Upper lobe of right lung (tissue), 1 donor: ENCODE data around the gene CCS. TPM values are rescaled to one million over a fixed set of nuclear protein-coding genes. Genes with fewer than 3 reads are reported as not detected.

Source experiments
- ATAC-seq: fragments of 200-7000 bp; cut with Tn5 transposase; one replicate; pipeline ENCODE4 v1.9.1; 2020; ENCODE audit warnings: mild to moderate bottlenecking, moderate library complexity
- DNase-seq: peaks from one replicate; pipeline ENCODE4 v3.0.0-alpha.2; 2020
- H3K27ac ChIP-seq: fragments of 200-600 bp; one replicate; pipeline ENCODE4 v1.8.0; 2022
- H3K27me3 ChIP-seq: fragments of 200-600 bp; one replicate; pipeline ENCODE4 v1.8.0; 2022; ENCODE audit warnings: mild to moderate bottlenecking
- H3K36me3 ChIP-seq: fragments of 200-600 bp; one replicate; pipeline ENCODE4 v1.8.0; 2022
- H3K4me1 ChIP-seq: fragments of 200-600 bp; one replicate; pipeline ENCODE4 v1.8.0; 2022
- H3K4me3 ChIP-seq: fragments of 200-600 bp; one replicate; pipeline ENCODE4 v1.8.0; 2022; ENCODE audit warnings: mild to moderate bottlenecking
- H3K9me3 ChIP-seq: fragments of 200-600 bp; one replicate; pipeline ENCODE4 v1.8.0; 2022
- intact Hi-C: fragments of 100-400 bp; cut with DNase I; formaldehyde crosslinking; loops from one replicate; pipeline ENCODE4 v1.11.0; 2022
- total RNA-seq: library from RNA; stranded (reverse); fragmentation: NEBNext Ultra II Directional; extraction: Animal tissue kit (Norgen Biotek cat#: 25700); gene quantifications from one replicate; pipeline ENCODE4 v1.2.1, GENCODE V29; 2021
- TF ChIP-seq, protein P1 (sequence below): fragments of 200-600 bp; IDR thresholded peaks from one replicate; pipeline ENCODE4 v1.8.0; 2022; ENCODE audit warnings: antibody characterized with exemption
- donor health status: DM: no; HTN: yes; CAD: no; lungs with severe emphysema.

CCS gene
- total RNA-seq, 1 donor from 2014 or later, result 31.9 TPM

DNA sequence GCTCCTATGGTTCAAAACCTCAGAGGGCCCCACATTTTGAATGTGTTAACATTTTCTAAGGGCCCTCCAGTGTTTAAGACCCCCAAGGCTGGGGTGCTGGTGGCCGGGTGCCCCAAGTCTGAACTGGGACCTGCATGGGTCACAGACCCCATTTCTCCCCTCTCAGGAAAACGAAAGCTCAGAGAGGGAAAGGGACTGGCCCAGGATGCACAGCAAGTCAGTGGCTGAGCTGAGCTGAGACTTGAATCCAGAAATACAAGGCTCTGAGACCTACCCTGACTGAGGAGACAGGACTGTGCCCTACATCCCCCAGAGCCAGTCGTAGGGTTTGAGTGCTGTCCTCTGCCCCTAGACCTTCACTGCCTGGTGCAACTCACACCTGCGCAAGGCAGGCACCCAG lies 42.1 kb upstream of the CCS start:
- intact Hi-C loops, result no loop called here
- TF ChIP-seq, protein P1, sequence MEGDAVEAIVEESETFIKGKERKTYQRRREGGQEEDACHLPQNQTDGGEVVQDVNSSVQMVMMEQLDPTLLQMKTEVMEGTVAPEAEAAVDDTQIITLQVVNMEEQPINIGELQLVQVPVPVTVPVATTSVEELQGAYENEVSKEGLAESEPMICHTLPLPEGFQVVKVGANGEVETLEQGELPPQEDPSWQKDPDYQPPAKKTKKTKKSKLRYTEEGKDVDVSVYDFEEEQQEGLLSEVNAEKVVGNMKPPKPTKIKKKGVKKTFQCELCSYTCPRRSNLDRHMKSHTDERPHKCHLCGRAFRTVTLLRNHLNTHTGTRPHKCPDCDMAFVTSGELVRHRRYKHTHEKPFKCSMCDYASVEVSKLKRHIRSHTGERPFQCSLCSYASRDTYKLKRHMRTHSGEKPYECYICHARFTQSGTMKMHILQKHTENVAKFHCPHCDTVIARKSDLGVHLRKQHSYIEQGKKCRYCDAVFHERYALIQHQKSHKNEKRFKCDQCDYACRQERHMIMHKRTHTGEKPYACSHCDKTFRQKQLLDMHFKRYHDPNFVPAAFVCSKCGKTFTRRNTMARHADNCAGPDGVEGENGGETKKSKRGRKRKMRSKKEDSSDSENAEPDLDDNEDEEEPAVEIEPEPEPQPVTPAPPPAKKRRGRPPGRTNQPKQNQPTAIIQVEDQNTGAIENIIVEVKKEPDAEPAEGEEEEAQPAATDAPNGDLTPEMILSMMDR, result no peak
- peaks cover 6% of the 10 kb centered on the region for H3K4me1 ChIP-seq
- ATAC-seq (no peak), DNase-seq (no peak)
- H3K9me3 ChIP-seq, result no peaks in the 10 kb centered on the region
- no peak overlapping the region for H3K27ac ChIP-seq
- no peaks in the 10 kb centered on the region for H3K36me3 ChIP-seq
- H3K27me3 ChIP-seq, result no peaks in the 10 kb centered on the region
- H3K4me3 ChIP-seq, result no peak overlapping the region

DNA sequence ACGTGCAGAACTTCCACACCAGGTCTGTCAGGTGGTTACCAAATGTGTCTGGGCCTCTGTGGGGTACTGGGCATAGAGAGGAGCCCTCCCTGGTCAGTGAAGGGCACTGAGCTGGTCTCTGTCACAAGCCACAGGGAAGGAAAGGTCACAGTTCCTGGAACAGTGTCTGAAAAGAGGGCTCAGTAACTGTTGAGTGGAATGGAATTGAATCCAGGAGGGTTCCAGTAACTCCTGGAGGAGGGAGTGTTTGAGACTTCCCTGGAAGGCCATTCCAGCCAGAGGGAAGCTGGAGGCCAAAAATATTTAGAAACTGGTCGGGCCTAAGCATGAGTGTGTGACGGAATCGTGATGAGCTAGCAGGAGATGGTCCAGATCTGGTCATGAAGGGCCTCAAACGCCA lies 38.4 kb upstream of the CCS start:
- no peak overlapping the region for H3K27ac ChIP-seq
- H3K36me3 ChIP-seq, result no peaks in the 10 kb centered on the region
- H3K4me3 ChIP-seq, result no peak overlapping the region
- no peak for ATAC-seq
- peaks cover 5% of the 10 kb centered on the region for H3K27me3 ChIP-seq
- no peaks in the 10 kb centered on the region for H3K9me3 ChIP-seq
- H3K4me1 ChIP-seq, result peaks cover 7% of the 10 kb centered on the region
- intact Hi-C loops, result no loop called here
- TF ChIP-seq, protein P1, result no peak
- no peak for DNase-seq

DNA sequence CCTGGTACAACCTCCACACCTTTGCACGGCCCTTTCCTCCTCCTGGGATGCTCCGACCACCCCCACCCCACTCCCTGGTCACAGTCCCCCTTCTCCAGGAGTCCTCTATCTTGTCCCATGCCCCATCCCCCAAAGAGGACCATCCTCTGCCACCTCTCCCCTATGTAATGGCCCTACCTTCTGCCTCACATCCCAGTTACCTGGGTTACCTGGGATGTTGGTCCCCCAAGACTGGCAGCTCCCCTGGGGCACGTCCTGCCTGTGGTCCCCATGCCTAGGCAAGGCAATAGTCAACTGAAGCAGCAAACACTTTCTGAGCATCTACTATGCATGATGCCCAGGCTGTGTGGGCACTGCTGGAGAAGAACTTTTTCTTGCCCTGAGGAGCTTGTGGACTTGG lies 37.6 kb upstream of the CCS start:
- intact Hi-C loops, result no loop called here
- ATAC-seq (no peak), DNase-seq (no peak)
- Histone ChIP-seq H3K27ac (no peak overlapping the region), H3K4me3 (no peak overlapping the region), H3K4me1 (peaks cover 7% of the 10 kb centered on the region), H3K36me3 (no peaks in the 10 kb centered on the region), H3K9me3 (no peaks in the 10 kb centered on the region), H3K27me3 (peaks cover 5% of the 10 kb centered on the region)
- TF ChIP-seq, protein P1, result no peak

DNA sequence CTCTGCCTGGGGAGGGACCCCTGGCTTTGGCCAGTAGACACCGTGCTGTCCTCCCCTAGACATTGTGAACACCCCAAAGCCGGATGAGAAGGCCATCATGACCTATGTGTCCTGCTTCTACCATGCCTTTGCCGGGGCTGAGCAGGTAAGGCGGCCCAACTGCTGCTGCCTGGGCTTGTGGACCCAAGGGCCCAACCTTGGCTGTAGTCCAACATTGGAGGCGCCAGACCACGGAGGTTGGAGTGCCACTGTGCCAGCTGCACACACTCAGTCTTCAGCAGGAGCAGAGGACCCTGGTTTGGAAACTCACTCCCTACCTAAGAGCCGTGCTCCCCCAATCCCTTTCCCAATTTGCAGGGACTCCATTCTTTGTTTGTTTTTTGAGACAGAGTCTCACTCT lies 36.9 kb upstream of the CCS start:
- Histone ChIP-seq H3K4me1 (peaks cover 7% of the 10 kb centered on the region), H3K27ac (no peak overlapping the region), H3K36me3 (no peaks in the 10 kb centered on the region), H3K27me3 (peaks cover 5% of the 10 kb centered on the region), H3K9me3 (no peaks in the 10 kb centered on the region), H3K4me3 (no peak overlapping the region)
- intact Hi-C loops, result no loop called here
- DNase-seq, result no peak
- ATAC-seq, result no peak
- TF ChIP-seq, protein P1, result no peak

DNA sequence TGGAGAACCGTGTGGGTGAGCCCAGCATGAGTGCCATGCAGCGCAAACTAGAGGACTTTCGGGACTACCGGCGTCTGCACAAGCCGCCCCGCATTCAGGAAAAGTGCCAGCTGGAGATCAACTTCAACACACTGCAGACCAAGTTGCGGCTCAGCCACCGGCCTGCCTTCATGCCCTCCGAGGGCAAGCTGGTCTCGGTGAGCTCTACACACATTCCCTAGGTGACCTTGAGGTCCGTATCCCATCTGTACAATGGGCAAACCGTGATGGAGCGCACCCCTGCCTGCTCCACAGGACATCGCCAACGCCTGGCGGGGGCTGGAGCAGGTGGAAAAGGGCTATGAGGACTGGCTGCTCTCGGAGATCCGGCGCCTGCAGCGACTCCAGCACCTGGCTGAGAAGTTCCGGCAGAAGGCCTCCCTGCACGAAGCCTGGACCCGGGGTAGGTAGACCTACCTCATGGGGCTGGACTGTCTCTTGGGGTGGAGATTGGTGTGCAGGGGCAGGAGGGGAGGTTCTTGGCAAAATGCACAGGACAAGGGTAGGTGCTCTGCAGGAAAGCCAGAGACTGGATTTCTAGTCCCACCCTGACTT lies 35.2 kb upstream of the CCS start:
- DNase-seq (no peak), ATAC-seq (no peak)
- no peaks in the 10 kb centered on the region for H3K36me3 ChIP-seq
- H3K9me3 ChIP-seq, result no peaks in the 10 kb centered on the region
- no peak overlapping the region for H3K27ac ChIP-seq
- intact Hi-C loops, result no loop called here
- peaks cover 5% of the 10 kb centered on the region for H3K27me3 ChIP-seq
- TF ChIP-seq, protein P1, result no peak
- H3K4me1 ChIP-seq, result peaks cover 7% of the 10 kb centered on the region
- no peak overlapping the region for H3K4me3 ChIP-seq
